ENCODE data around the gene CLDN22.
A peak's percentile ranks its signal among the peaks of the same experiment; 100 is the strongest.

DNA sequence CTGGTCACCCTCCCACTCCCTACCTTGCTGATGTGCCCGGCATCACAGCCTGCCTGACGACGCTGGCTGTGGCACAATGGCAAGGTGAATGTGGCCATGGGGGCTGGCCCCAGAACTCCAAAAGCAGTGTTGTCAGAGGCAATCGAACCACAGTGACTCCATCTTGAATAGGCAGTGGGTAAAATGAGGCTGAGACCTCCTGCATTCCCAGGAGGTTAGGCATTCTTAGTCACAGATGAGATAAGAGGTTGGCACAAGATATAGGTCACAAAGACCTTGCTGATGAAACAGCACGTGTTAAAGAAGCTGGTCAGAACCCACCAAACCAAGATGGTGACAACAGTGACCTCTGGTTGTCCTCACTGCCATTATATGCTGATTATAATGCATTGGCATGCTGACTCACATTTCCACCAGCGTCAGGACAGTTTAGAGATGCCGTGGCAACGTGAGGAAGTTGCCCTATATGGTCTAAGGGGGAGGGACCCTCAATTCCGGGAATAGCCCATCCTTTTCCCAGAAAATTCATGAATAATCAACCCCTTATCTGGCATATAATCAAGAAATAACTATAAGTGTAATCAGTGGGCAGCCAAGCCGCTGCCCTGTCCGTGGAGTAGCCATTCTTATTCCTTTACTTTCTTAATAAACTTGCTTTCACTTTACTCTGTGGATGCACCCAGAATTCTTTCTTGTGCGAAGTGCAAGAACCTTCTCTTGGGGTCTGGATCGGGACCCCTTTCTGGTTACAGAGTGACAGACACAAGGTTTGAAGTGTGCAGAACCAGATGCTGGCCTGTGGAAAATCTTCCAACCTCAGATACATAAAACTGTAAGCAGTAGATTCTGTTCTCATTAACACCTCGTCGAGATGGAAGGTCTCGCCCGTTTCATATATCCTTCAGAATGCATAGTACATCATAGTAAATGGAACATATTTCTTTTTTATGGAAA, 28.9 kb upstream of the CLDN22 start:
- TF ChIP-seq, protein P1, sequence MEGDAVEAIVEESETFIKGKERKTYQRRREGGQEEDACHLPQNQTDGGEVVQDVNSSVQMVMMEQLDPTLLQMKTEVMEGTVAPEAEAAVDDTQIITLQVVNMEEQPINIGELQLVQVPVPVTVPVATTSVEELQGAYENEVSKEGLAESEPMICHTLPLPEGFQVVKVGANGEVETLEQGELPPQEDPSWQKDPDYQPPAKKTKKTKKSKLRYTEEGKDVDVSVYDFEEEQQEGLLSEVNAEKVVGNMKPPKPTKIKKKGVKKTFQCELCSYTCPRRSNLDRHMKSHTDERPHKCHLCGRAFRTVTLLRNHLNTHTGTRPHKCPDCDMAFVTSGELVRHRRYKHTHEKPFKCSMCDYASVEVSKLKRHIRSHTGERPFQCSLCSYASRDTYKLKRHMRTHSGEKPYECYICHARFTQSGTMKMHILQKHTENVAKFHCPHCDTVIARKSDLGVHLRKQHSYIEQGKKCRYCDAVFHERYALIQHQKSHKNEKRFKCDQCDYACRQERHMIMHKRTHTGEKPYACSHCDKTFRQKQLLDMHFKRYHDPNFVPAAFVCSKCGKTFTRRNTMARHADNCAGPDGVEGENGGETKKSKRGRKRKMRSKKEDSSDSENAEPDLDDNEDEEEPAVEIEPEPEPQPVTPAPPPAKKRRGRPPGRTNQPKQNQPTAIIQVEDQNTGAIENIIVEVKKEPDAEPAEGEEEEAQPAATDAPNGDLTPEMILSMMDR (IDR thresholded peaks at IDR 0.05), result no peak
- TF ChIP-seq, protein P2, sequence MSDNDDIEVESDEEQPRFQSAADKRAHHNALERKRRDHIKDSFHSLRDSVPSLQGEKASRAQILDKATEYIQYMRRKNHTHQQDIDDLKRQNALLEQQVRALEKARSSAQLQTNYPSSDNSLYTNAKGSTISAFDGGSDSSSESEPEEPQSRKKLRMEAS (IDR thresholded peaks at IDR 0.05; ENCODE audit: low read depth), result peak; percentile 77
- TF ChIP-seq NRF1 (IDR thresholded peaks at IDR 0.05; ENCODE audit: low read depth, low read length) (no peak), CHD2 (IDR thresholded peaks at IDR 0.05; ENCODE audit: low read length, partially characterized antibody) (no peak), RAD21 (IDR thresholded peaks at IDR 0.05; ENCODE audit: low read length) (no peak), TAF1 (IDR thresholded peaks at IDR 0.05; ENCODE audit: borderline replicate concordance, low read depth, low read length) (no peak), TCF12 (IDR thresholded peaks at IDR 0.05) (peak; percentile 83), SMC3 (IDR thresholded peaks at IDR 0.05; ENCODE audit: low read depth, low read length) (no peak)
- TF ChIP-seq, protein P3, sequence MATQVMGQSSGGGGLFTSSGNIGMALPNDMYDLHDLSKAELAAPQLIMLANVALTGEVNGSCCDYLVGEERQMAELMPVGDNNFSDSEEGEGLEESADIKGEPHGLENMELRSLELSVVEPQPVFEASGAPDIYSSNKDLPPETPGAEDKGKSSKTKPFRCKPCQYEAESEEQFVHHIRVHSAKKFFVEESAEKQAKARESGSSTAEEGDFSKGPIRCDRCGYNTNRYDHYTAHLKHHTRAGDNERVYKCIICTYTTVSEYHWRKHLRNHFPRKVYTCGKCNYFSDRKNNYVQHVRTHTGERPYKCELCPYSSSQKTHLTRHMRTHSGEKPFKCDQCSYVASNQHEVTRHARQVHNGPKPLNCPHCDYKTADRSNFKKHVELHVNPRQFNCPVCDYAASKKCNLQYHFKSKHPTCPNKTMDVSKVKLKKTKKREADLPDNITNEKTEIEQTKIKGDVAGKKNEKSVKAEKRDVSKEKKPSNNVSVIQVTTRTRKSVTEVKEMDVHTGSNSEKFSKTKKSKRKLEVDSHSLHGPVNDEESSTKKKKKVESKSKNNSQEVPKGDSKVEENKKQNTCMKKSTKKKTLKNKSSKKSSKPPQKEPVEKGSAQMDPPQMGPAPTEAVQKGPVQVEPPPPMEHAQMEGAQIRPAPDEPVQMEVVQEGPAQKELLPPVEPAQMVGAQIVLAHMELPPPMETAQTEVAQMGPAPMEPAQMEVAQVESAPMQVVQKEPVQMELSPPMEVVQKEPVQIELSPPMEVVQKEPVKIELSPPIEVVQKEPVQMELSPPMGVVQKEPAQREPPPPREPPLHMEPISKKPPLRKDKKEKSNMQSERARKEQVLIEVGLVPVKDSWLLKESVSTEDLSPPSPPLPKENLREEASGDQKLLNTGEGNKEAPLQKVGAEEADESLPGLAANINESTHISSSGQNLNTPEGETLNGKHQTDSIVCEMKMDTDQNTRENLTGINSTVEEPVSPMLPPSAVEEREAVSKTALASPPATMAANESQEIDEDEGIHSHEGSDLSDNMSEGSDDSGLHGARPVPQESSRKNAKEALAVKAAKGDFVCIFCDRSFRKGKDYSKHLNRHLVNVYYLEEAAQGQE (IDR thresholded peaks at IDR 0.05; ENCODE audit: low read depth, low read length), result no peak
- TF ChIP-seq, protein P4, sequence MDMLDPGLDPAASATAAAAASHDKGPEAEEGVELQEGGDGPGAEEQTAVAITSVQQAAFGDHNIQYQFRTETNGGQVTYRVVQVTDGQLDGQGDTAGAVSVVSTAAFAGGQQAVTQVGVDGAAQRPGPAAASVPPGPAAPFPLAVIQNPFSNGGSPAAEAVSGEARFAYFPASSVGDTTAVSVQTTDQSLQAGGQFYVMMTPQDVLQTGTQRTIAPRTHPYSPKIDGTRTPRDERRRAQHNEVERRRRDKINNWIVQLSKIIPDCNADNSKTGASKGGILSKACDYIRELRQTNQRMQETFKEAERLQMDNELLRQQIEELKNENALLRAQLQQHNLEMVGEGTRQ (IDR thresholded peaks at IDR 0.05; ENCODE audit: borderline replicate concordance, low read depth, low read length), result no peak
- TF ChIP-seq, protein P5, sequence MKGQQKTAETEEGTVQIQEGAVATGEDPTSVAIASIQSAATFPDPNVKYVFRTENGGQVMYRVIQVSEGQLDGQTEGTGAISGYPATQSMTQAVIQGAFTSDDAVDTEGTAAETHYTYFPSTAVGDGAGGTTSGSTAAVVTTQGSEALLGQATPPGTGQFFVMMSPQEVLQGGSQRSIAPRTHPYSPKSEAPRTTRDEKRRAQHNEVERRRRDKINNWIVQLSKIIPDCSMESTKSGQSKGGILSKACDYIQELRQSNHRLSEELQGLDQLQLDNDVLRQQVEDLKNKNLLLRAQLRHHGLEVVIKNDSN (IDR thresholded peaks at IDR 0.05; ENCODE audit: borderline replicate concordance, low read depth), result no peak
